Right cardiac atrium (tissue), 5 donors: ENCODE results near the gene SOX6. TPM values are rescaled to one million over a fixed set of nuclear protein-coding genes. Genes with fewer than 3 reads are reported as not detected.
A peak's percentile ranks its signal among the peaks of the same experiment; 100 is the strongest.

Experiments used
- ATAC-seq, 2 donors: fragments of 200-7000 bp; cut with Tn5 transposase; one replicate each; pipeline versions ENCODE4 v1.8.0 to v1.9.1; 2020; ENCODE audit warnings: moderate library complexity in 2 of 2, mild to moderate bottlenecking in 1 of 2
- DNase-seq, 3 donors: peaks; one replicate each; pipeline ENCODE4 v3.0.0-alpha.2; 2020
- H3K27ac ChIP-seq: one replicate; pipeline ENCODE4 v1.5.1; 2013; ENCODE audit warnings: mild to moderate bottlenecking, low read length, control low read depth, moderate library complexity
- H3K27me3 ChIP-seq: one replicate; pipeline ENCODE4 v1.6.1; 2013; ENCODE audit not compliant: control insufficient read depth, insufficient read depth
- H3K4me1 ChIP-seq: one replicate; pipeline ENCODE4 v1.6.1; 2013; ENCODE audit warnings: low read length; ENCODE audit not compliant: control insufficient read depth, insufficient read depth
- H3K4me3 ChIP-seq: one replicate; pipeline ENCODE4 v1.5.1; 2013; ENCODE audit warnings: low read length, control low read depth
- H3K9me3 ChIP-seq: one replicate; pipeline ENCODE4 v1.6.1; 2013; ENCODE audit warnings: low read length; ENCODE audit not compliant: control insufficient read depth
- WGBS: extraction: QIAGEN DNeasy Blood & Tissue Kit; methylation state at CpG from one replicate; pipeline ENCODE4 v1.1.7; 2013; 5-methylcytosine and 5-hydroxymethylcytosine counted together
- intact Hi-C, 4 donors: fragments of 100-400 bp; cut with DNase I; formaldehyde crosslinking; loops; one replicate each; pipeline versions ENCODE4 v1.11.0 to v1.14.0; 2022 to 2023
- polyA plus RNA-seq: library from polyadenylated mRNA; stranded (reverse); fragments of 200-250 nt; gene quantifications from one replicate; pipeline ENCODE4 v1.2.3, GENCODE V29; 2013
- total RNA-seq, 4 donors: library from RNA; stranded (reverse); fragmentation: NEBNext Ultra II Directional; extraction: Animal tissue kit (Norgen Biotek cat#: 25700); gene quantifications; one replicate each; pipeline ENCODE4 v1.2.1, GENCODE V29; 2021
- donor health status: healthy with polysubstance abuse.
- donor health status: DM: no; HTN: yes; CAD: no.
- donor health status: DM: no; HTN: no; CAD: no.
- donor health status: DM: no; HTN: yes; CAD: no; lungs with severe emphysema.
- donor health status: DM: yes; HTN: yes; CAD: no.

Gene SOX6
- total and polyA plus RNA-seq, 5 donors: 3.3 to 26.7 (median 22.4) TPM

- Histone ChIP-seq H3K4me1 (no peaks in the 10 kb centered on the region), H3K4me3 (no peak overlapping the region), H3K27ac (no peak overlapping the region), H3K9me3 (no peaks in the 10 kb centered on the region), H3K27me3 (no peaks in the 10 kb centered on the region)
- DNase-seq: no peak
- intact Hi-C loops: no loop called here
- no peak for ATAC-seq
- WGBS: 95% methylated on average over 3 of the region's 3 CpGs
Observed at GRCh38 chr11:15956302-15956701, 400.0 kb downstream of the SOX6 start.

GRCh38 chr11:15955595-15955994 is 400.8 kb downstream of the SOX6 start:
- intact Hi-C loops: no loop called here
- no peak for DNase-seq
- Histone ChIP-seq H3K4me1 (no peaks in the 10 kb centered on the region), H3K4me3 (no peak overlapping the region), H3K9me3 (no peaks in the 10 kb centered on the region), H3K27ac (no peak overlapping the region), H3K27me3 (no peaks in the 10 kb centered on the region)
- ATAC-seq: no peak
- 88% methylated on average over 2 of the region's 2 CpGs for WGBS

GRCh38 chr11:15947681-15948648 is 408.4 kb downstream of the SOX6 start:
- no peak for ATAC-seq
- intact Hi-C loops: no loop called here
- no peak for DNase-seq
- H3K4me3 ChIP-seq: no peak overlapping the region
- no peaks in the 10 kb centered on the region for H3K27me3 ChIP-seq
- no peak overlapping the region for H3K27ac ChIP-seq
- WGBS: 94% methylated on average over 9 of the region's 9 CpGs
- no peaks in the 10 kb centered on the region for H3K9me3 ChIP-seq
- no peaks in the 10 kb centered on the region for H3K4me1 ChIP-seq

GRCh38 chr11:15945726-15946125 is 410.6 kb downstream of the SOX6 start:
- 98% methylated on average over 1 of the region's 1 CpG for WGBS
- no peak overlapping the region for H3K27ac ChIP-seq
- no peaks in the 10 kb centered on the region for H3K27me3 ChIP-seq
- ATAC-seq (no peak), DNase-seq (no peak)
- no peaks in the 10 kb centered on the region for H3K4me1 ChIP-seq
- H3K4me3 ChIP-seq: no peak overlapping the region
- no peaks in the 10 kb centered on the region for H3K9me3 ChIP-seq
- intact Hi-C loops: no loop called here

- Histone ChIP-seq H3K27me3 (no peaks in the 10 kb centered on the region), H3K4me3 (no peak overlapping the region), H3K27ac (no peak overlapping the region), H3K9me3 (no peaks in the 10 kb centered on the region), H3K4me1 (no peaks in the 10 kb centered on the region)
- ATAC-seq (no peak), DNase-seq (no peak)
- intact Hi-C loops: no loop called here
Observed at GRCh38 chr11:15944460-15944859, 411.9 kb downstream of the SOX6 start.

- 79% methylated on average over 7 of the region's 7 CpGs for WGBS
- H3K9me3 ChIP-seq: no peaks in the 10 kb centered on the region
- ATAC-seq: no peak
- intact Hi-C loops: no loop called here
- H3K27me3 ChIP-seq: no peaks in the 10 kb centered on the region
- H3K4me3 ChIP-seq: no peak overlapping the region
- no peaks in the 10 kb centered on the region for H3K4me1 ChIP-seq
- H3K27ac ChIP-seq: no peak overlapping the region
- DNase-seq: no peak
Observed at GRCh38 chr11:15943418-15944197, 412.7 kb downstream of the SOX6 start.

- H3K4me1 ChIP-seq: no peaks in the 10 kb centered on the region
- intact Hi-C loops: no loop called here
- no peak overlapping the region for H3K27ac ChIP-seq
- no peaks in the 10 kb centered on the region for H3K9me3 ChIP-seq
- WGBS: 87% methylated on average over 9 of the region's 9 CpGs
- no peak for DNase-seq
- no peak for ATAC-seq
- H3K27me3 ChIP-seq: no peaks in the 10 kb centered on the region
- H3K4me3 ChIP-seq: no peak overlapping the region
Observed at GRCh38 chr11:15942936-15943335, 413.4 kb downstream of the SOX6 start.

- WGBS: 98% methylated on average over 7 of the region's 7 CpGs
- no peaks in the 10 kb centered on the region for H3K9me3 ChIP-seq
- no peaks in the 10 kb centered on the region for H3K27me3 ChIP-seq
- no peak overlapping the region for H3K27ac ChIP-seq
- no peak for DNase-seq
- H3K4me3 ChIP-seq: no peak overlapping the region
- intact Hi-C loops: no loop called here
- ATAC-seq: no peak
- no peaks in the 10 kb centered on the region for H3K4me1 ChIP-seq
Observed at GRCh38 chr11:15942126-15942525, 414.2 kb downstream of the SOX6 start.

- no peaks in the 10 kb centered on the region for H3K27me3 ChIP-seq
- no peaks in the 10 kb centered on the region for H3K4me1 ChIP-seq
- no peak overlapping the region for H3K4me3 ChIP-seq
- DNase-seq (peak; percentile 36 to 80 (median 62)), ATAC-seq (peak; percentile 25 to 73)
- H3K27ac ChIP-seq: no peak overlapping the region
- intact Hi-C loops: no loop called here
- 48% methylated on average over 36 of the region's 36 CpGs for WGBS
- no peaks in the 10 kb centered on the region for H3K9me3 ChIP-seq
Observed at GRCh38 chr11:15941206-15941770, 415.1 kb downstream of the SOX6 start.

- H3K27ac ChIP-seq: no peak overlapping the region
- H3K9me3 ChIP-seq: no peaks in the 10 kb centered on the region
- DNase-seq: no peak
- H3K4me3 ChIP-seq: no peak overlapping the region
- WGBS: 86% methylated on average over 8 of the region's 8 CpGs
- H3K27me3 ChIP-seq: no peaks in the 10 kb centered on the region
- ATAC-seq: no peak
- H3K4me1 ChIP-seq: no peaks in the 10 kb centered on the region
- intact Hi-C loops: no loop called here
Observed at GRCh38 chr11:15940462-15941205, 415.7 kb downstream of the SOX6 start.
